ENCODE data around the gene GDPD5.

GDPD5 gene

DNA sequence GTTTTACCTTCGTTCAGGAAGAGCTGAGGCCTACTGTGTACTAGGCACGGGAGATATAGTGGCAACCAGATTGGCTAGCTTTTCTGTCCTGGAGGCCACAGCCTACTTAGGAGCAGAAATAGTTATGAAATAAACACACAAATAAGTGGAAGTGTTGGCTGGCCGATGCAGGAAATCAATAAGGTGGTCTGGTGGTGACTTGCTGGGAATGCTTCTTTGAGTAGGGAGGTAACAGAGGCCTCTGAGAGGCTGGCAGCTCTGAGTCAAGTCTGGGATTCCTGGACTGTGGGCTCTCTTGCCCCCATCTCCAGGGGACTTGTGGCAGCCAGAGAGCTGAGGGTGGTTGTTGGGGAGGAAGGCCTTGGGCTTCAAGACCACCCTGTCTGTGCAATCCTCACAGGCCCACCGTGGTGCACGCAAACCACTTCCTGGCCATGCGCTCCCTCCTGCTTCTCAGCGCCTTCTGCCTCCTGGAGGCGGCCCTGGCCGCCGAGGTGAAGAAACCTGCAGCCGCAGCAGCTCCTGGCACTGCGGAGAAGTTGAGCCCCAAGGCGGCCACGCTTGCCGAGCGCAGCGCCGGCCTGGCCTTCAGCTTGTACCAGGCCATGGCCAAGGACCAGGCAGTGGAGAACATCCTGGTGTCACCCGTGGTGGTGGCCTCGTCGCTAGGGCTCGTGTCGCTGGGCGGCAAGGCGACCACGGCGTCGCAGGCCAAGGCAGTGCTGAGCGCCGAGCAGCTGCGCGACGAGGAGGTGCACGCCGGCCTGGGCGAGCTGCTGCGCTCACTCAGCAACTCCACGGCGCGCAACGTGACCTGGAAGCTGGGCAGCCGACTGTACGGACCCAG lies 40.4 kb upstream of the GDPD5 start:
- Histone ChIP-seq H3K4me3 (ENCODE audit: insufficient read depth, low read depth, low read length, poor library complexity, severe bottlenecking) (no peak overlapping the region), H3K4me1 (ENCODE audit: control insufficient read depth, insufficient read depth, low read length, poor library complexity, severe bottlenecking) (peaks cover 19% of the 10 kb centered on the region), H3K27me3 (replicated peaks; ENCODE audit: control insufficient read depth, insufficient read depth, low read length, poor library complexity, severe bottlenecking) (no peaks in the 10 kb centered on the region), H3K36me3 (ENCODE audit: control insufficient read depth, insufficient read depth, low read length) (peaks cover 24% of the 10 kb centered on the region), H3K9me3 (ENCODE audit: control insufficient read depth, low read length) (no peaks in the 10 kb centered on the region), H3K27ac (ENCODE audit: insufficient read depth, low read length, poor library complexity, severe bottlenecking) (no peak overlapping the region)
- no peak for DNase-seq

DNA sequence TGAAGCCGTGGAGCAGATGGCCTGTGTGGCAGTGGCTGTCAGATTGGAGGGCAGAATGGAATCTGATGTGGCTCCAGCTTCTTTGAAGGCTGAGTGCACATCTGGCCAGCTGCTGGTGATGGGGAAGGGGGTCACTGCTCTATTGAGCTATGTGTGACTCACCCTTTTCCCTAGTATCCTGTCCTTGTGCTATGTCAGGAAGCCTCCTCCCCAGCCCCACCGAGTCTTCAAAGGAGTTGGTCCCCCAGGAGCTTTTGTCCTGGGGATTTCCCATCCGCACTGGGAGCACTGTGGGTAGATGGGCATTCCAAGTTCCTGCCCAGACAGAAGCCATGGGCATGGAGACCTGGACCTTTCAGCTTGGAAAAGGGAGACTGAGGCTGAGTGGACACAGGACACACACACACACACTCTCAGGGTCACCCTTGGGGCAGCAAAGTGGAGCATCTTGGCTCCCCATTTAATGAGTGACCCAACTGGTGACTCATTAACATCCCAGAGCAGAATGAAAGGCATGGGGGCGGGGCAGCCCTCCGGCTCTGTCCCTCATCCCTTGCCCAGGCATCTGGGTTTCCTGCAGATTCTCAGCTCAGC lies 39.6 kb upstream of the GDPD5 start:
- H3K27ac ChIP-seq (ENCODE audit: insufficient read depth, low read length, poor library complexity, severe bottlenecking): no peak overlapping the region
- H3K4me3 ChIP-seq (ENCODE audit: insufficient read depth, low read depth, low read length, poor library complexity, severe bottlenecking): no peak overlapping the region
- peaks cover 23% of the 10 kb centered on the region for H3K36me3 ChIP-seq (ENCODE audit: control insufficient read depth, insufficient read depth, low read length)
- DNase-seq: no peak
- H3K9me3 ChIP-seq (ENCODE audit: control insufficient read depth, low read length): no peaks in the 10 kb centered on the region
- H3K4me1 ChIP-seq (ENCODE audit: control insufficient read depth, insufficient read depth, low read length, poor library complexity, severe bottlenecking): peaks cover 19% of the 10 kb centered on the region
- no peaks in the 10 kb centered on the region for H3K27me3 ChIP-seq (replicated peaks; ENCODE audit: control insufficient read depth, insufficient read depth, low read length, poor library complexity, severe bottlenecking)

- H3K27ac ChIP-seq (ENCODE audit: insufficient read depth, low read length, poor library complexity, severe bottlenecking): no peak overlapping the region
- H3K36me3 ChIP-seq (ENCODE audit: control insufficient read depth, insufficient read depth, low read length): peaks cover 14% of the 10 kb centered on the region
- H3K4me3 ChIP-seq (ENCODE audit: insufficient read depth, low read depth, low read length, poor library complexity, severe bottlenecking): no peak overlapping the region
- peaks cover 19% of the 10 kb centered on the region for H3K4me1 ChIP-seq (ENCODE audit: control insufficient read depth, insufficient read depth, low read length, poor library complexity, severe bottlenecking)
- no peaks in the 10 kb centered on the region for H3K27me3 ChIP-seq (replicated peaks; ENCODE audit: control insufficient read depth, insufficient read depth, low read length, poor library complexity, severe bottlenecking)
- no peak for DNase-seq
- H3K9me3 ChIP-seq (ENCODE audit: control insufficient read depth, low read length): no peaks in the 10 kb centered on the region
Observed at GRCh38 chr11:75563978-75564552, 38.3 kb upstream of the GDPD5 start.

- Histone ChIP-seq H3K4me3 (ENCODE audit: insufficient read depth, low read depth, low read length, poor library complexity, severe bottlenecking) (peak overlapping the region; percentile 88), H3K9me3 (ENCODE audit: control insufficient read depth, low read length) (no peaks in the 10 kb centered on the region), H3K27me3 (replicated peaks; ENCODE audit: control insufficient read depth, insufficient read depth, low read length, poor library complexity, severe bottlenecking) (no peaks in the 10 kb centered on the region), H3K36me3 (ENCODE audit: control insufficient read depth, insufficient read depth, low read length) (peaks cover 9% of the 10 kb centered on the region), H3K27ac (ENCODE audit: insufficient read depth, low read length, poor library complexity, severe bottlenecking) (no peak overlapping the region), H3K4me1 (ENCODE audit: control insufficient read depth, insufficient read depth, low read length, poor library complexity, severe bottlenecking) (peaks cover 19% of the 10 kb centered on the region)
- DNase-seq: no peak
Observed at GRCh38 chr11:75563501-75563977, 37.8 kb upstream of the GDPD5 start.

GRCh38 chr11:75562836-75563484 lies 37.2 kb upstream of the GDPD5 start:
- no peak for DNase-seq
- Histone ChIP-seq H3K27me3 (replicated peaks; ENCODE audit: control insufficient read depth, insufficient read depth, low read length, poor library complexity, severe bottlenecking) (no peaks in the 10 kb centered on the region), H3K4me1 (ENCODE audit: control insufficient read depth, insufficient read depth, low read length, poor library complexity, severe bottlenecking) (peaks cover 19% of the 10 kb centered on the region)

GRCh38 chr11:75562048-75562835 lies 36.5 kb upstream of the GDPD5 start, which contains the start of gene SERPINH1:
Gene SERPINH1 (plus strand): TSS chr11:75562253. CDS start chr11:75566350, 4,097 bp downstream.
- Histone ChIP-seq H3K27me3 (replicated peaks; ENCODE audit: control insufficient read depth, insufficient read depth, low read length, poor library complexity, severe bottlenecking) (no peaks in the 10 kb centered on the region), H3K27ac (ENCODE audit: insufficient read depth, low read length, poor library complexity, severe bottlenecking) (peak within 1 kb of the TSS; percentile 61), H3K4me3 (ENCODE audit: insufficient read depth, low read depth, low read length, poor library complexity, severe bottlenecking) (peak within 1 kb of the TSS; percentile 88), H3K9me3 (ENCODE audit: control insufficient read depth, low read length) (no peaks in the 10 kb centered on the region), H3K36me3 (ENCODE audit: control insufficient read depth, insufficient read depth, low read length) (no peaks in the 10 kb centered on the region), H3K4me1 (ENCODE audit: control insufficient read depth, insufficient read depth, low read length, poor library complexity, severe bottlenecking) (peaks cover 19% of the 10 kb centered on the region)
- peak; percentile 25 to 52 (median 30) for DNase-seq

More at GRCh38 chr11:75562836-75563484, 37.2 kb upstream of the GDPD5 start:
- Histone ChIP-seq H3K27ac (ENCODE audit: insufficient read depth, low read length, poor library complexity, severe bottlenecking) (peak overlapping the region; percentile 61), H3K36me3 (ENCODE audit: control insufficient read depth, insufficient read depth, low read length) (peaks cover 3% of the 10 kb centered on the region), H3K9me3 (ENCODE audit: control insufficient read depth, low read length) (no peaks in the 10 kb centered on the region), H3K4me3 (ENCODE audit: insufficient read depth, low read depth, low read length, poor library complexity, severe bottlenecking) (peak overlapping the region; percentile 88)

- Histone ChIP-seq H3K4me3 (ENCODE audit: insufficient read depth, low read depth, low read length, poor library complexity, severe bottlenecking) (peak overlapping the region; percentile 88), H3K27me3 (replicated peaks; ENCODE audit: control insufficient read depth, insufficient read depth, low read length, poor library complexity, severe bottlenecking) (no peaks in the 10 kb centered on the region), H3K4me1 (ENCODE audit: control insufficient read depth, insufficient read depth, low read length, poor library complexity, severe bottlenecking) (peaks cover 19% of the 10 kb centered on the region), H3K27ac (ENCODE audit: insufficient read depth, low read length, poor library complexity, severe bottlenecking) (peak overlapping the region; percentile 61), H3K9me3 (ENCODE audit: control insufficient read depth, low read length) (no peaks in the 10 kb centered on the region), H3K36me3 (ENCODE audit: control insufficient read depth, insufficient read depth, low read length) (no peaks in the 10 kb centered on the region)
- no peak for DNase-seq
Observed at GRCh38 chr11:75561426-75562047, 35.8 kb upstream of the GDPD5 start.

GRCh38 chr11:75560644-75561043 lies 34.9 kb upstream of the GDPD5 start:
- DNase-seq: no peak
- Histone ChIP-seq H3K4me1 (ENCODE audit: control insufficient read depth, insufficient read depth, low read length, poor library complexity, severe bottlenecking) (peaks cover 19% of the 10 kb centered on the region), H3K27me3 (replicated peaks; ENCODE audit: control insufficient read depth, insufficient read depth, low read length, poor library complexity, severe bottlenecking) (no peaks in the 10 kb centered on the region), H3K36me3 (ENCODE audit: control insufficient read depth, insufficient read depth, low read length) (no peaks in the 10 kb centered on the region), H3K4me3 (ENCODE audit: insufficient read depth, low read depth, low read length, poor library complexity, severe bottlenecking) (no peak overlapping the region), H3K27ac (ENCODE audit: insufficient read depth, low read length, poor library complexity, severe bottlenecking) (no peak overlapping the region), H3K9me3 (ENCODE audit: control insufficient read depth, low read length) (no peaks in the 10 kb centered on the region)
